Epithelial cell of proximal tubule (primary cell): ENCODE results near the gene PARP3. TPM values are rescaled to one million over a fixed set of nuclear protein-coding genes. Genes with fewer than 3 reads are reported as not detected.

Experiments used
- DNase-seq: peaks from one replicate; pipeline ENCODE4 v3.0.0-alpha.2; 2011; ENCODE audit warnings: low read depth
- H3K4me3 ChIP-seq: 2 replicates; pipeline ENCODE4 v1.5.1; 2011; ENCODE audit warnings: low read depth, mild to moderate bottlenecking, low read length
- CTCF ChIP-seq: conservative IDR thresholded peaks from 2 replicates; pipeline ENCODE4 v1.5.1; 2012; ENCODE audit warnings: low read depth, mild to moderate bottlenecking, low read length
- total RNA-seq: library from RNA; depleted of rRNA; stranded (reverse); fragments of >200 nt; gene quantifications from 2 replicates; pipeline ENCODE4 v1.2.3, GENCODE V29; 2015

Gene PARP3
- total RNA-seq, 1 donor from 2014 or later, result 18.8 TPM

- DNase-seq, result no peak
- TF ChIP-seq CTCF, result no peak
Measured at GRCh38 chr3:51934991-51935885, 6.9 kb upstream of the PARP3 start.

GRCh38 chr3:51935886-51936755, 6.0 kb upstream of the PARP3 start:
- no peak for DNase-seq
- no peak overlapping the region for H3K4me3 ChIP-seq
- TF ChIP-seq CTCF, result no peak

More at GRCh38 chr3:51934991-51935885, 6.9 kb upstream of the PARP3 start:
- no peak overlapping the region for H3K4me3 ChIP-seq

GRCh38 chr3:51937014-51937413, 5.1 kb upstream of the PARP3 start:
- no peak for TF ChIP-seq CTCF
- H3K4me3 ChIP-seq, result no peak overlapping the region
- DNase-seq, result no peak

- no peak overlapping the region for H3K4me3 ChIP-seq
- DNase-seq, result no peak
- no peak for TF ChIP-seq CTCF
Measured at GRCh38 chr3:51937611-51938450, 4.3 kb upstream of the PARP3 start.

GRCh38 chr3:51938780-51939425, 3.3 kb upstream of the PARP3 start:
- H3K4me3 ChIP-seq, result no peak overlapping the region
- DNase-seq, result no peak
- no peak for TF ChIP-seq CTCF
